IMR-90 (cell line): ENCODE measurements around the gene GRB2. TPM values are rescaled to one million over a fixed set of nuclear protein-coding genes. Genes with fewer than 3 reads are reported as not detected.

ENCODE experiments used
- ATAC-seq: fragments of 200-7000 bp; cut with Tn5 transposase; 2 replicates; pipeline ENCODE4 v1.9.1; 2020; ENCODE audit warnings: low read depth, mild to moderate bottlenecking, moderate library complexity
- BruUV-seq: library from RNA; stranded (reverse); fragments of 400-500 nt; replicated peaks from 2 replicates; lab custom pipeline; 2021; lab: Mats Ljungman, UMichigan
- CTCF ChIA-PET: fragments of 300-600 bp; formaldehyde crosslinking; extraction: SDS; loops from one replicate; lab custom pipeline; 2021; ENCODE audit warnings: antibody characterized with exemption; lab: Yijun Ruan, JAX
- POLR2A ChIA-PET: fragments of 300-600 bp; sonication (Branson Sonifier 250); formaldehyde crosslinking; loops from one replicate; lab custom pipeline; 2022; ENCODE audit warnings: antibody characterized with exemption; ENCODE audit not compliant: unreplicated experiment; lab: Charles Lee
- DNase-seq: peaks from one replicate; pipeline ENCODE4 v3.0.0; 2013
- H2AFZ ChIP-seq: replicated peaks from 2 replicates; pipeline ENCODE3; 2013; ENCODE audit warnings: low read length, mild to moderate bottlenecking; ENCODE audit not compliant: poor library complexity
- H2AK5ac ChIP-seq: 2 replicates; pipeline ENCODE4 v1.6.1; 2013; ENCODE audit warnings: low read depth, low read length, inconsistent platforms
- H2AK9ac ChIP-seq: replicated peaks from 2 replicates; pipeline ENCODE3; 2013; ENCODE audit warnings: mild to moderate bottlenecking, low read depth, low read length, moderate library complexity; ENCODE audit not compliant: poor library complexity
- H2BK120ac ChIP-seq: 2 replicates; pipeline ENCODE4 v1.6.1; 2013; ENCODE audit warnings: low read depth, low read length, inconsistent platforms
- H2BK15ac ChIP-seq: 3 replicates; pipeline ENCODE4 v1.6.1; 2013; ENCODE audit warnings: low read depth, low read length, inconsistent platforms
- H2BK20ac ChIP-seq: 2 replicates; pipeline ENCODE4 v1.6.1; 2013; ENCODE audit warnings: low read depth, mild to moderate bottlenecking, inconsistent platforms, low read length, moderate library complexity
- H2BK5ac ChIP-seq: 2 replicates; pipeline ENCODE4 v1.6.1; 2013; ENCODE audit warnings: mild to moderate bottlenecking, low read depth, low read length, inconsistent platforms; ENCODE audit not compliant: poor library complexity, severe bottlenecking
- H3K14ac ChIP-seq: replicated peaks from 2 replicates; pipeline ENCODE4 v1.6.1; 2013; ENCODE audit warnings: low read depth, low read length, inconsistent platforms
- H3K18ac ChIP-seq: 2 replicates; pipeline ENCODE4 v1.6.1; 2013; ENCODE audit warnings: low read depth, low read length, control low read depth
- H3K23ac ChIP-seq: 2 replicates; pipeline ENCODE4 v1.6.1; 2013; ENCODE audit warnings: low read depth, low read length, inconsistent platforms
- H3K27ac ChIP-seq: 2 replicates; pipeline ENCODE4 v1.5.1; 2013; ENCODE audit warnings: mild to moderate bottlenecking, control low read depth, low read length; ENCODE audit not compliant: insufficient read depth
- H3K27me3 ChIP-seq: 2 replicates; pipeline ENCODE4 v1.6.1; 2013; ENCODE audit warnings: low read length; ENCODE audit not compliant: control insufficient read depth, insufficient read depth
- H3K36me3 ChIP-seq: 2 replicates; pipeline ENCODE4 v1.6.1; 2013; ENCODE audit warnings: low read length, mixed read lengths; ENCODE audit not compliant: control insufficient read depth, insufficient read depth
- H3K4ac ChIP-seq: 2 replicates; pipeline ENCODE4 v1.6.1; 2013; ENCODE audit warnings: low read depth, low read length, inconsistent platforms
- H3K4me1 ChIP-seq: 2 replicates; pipeline ENCODE4 v1.6.1; 2013; ENCODE audit warnings: low read length, mixed read lengths; ENCODE audit not compliant: control insufficient read depth, insufficient read depth
- H3K4me2 ChIP-seq: 2 replicates; pipeline ENCODE4 v1.6.1; 2013; ENCODE audit warnings: low read depth, mild to moderate bottlenecking, control low read depth, low read length, moderate library complexity
- H3K4me3 ChIP-seq: 2 replicates; pipeline ENCODE4 v1.5.1; 2013; ENCODE audit warnings: low read depth, mild to moderate bottlenecking, control low read depth, low read length, moderate library complexity; ENCODE audit not compliant: insufficient read depth
- H3K56ac ChIP-seq: 2 replicates; pipeline ENCODE4 v1.6.1; 2013; ENCODE audit warnings: low read length, inconsistent platforms; ENCODE audit not compliant: insufficient read depth; ENCODE audit errors: extremely low read depth
- H3K79me1 ChIP-seq, 2 experiments: 2 replicates each; pipeline ENCODE4 v1.6.1; 2013; ENCODE audit warnings: low read length in 2 of 2, inconsistent platforms in 1 of 2, low read depth in 1 of 2
- H3K9ac ChIP-seq: 2 replicates; pipeline ENCODE4 v1.6.1; 2013; ENCODE audit warnings: low read depth, low read length, control low read depth
- H3K9me1 ChIP-seq: 2 replicates; pipeline ENCODE4 v1.6.1; 2013; ENCODE audit warnings: low read length, inconsistent platforms; ENCODE audit not compliant: insufficient read depth
- H3K9me3 ChIP-seq: 2 replicates; pipeline ENCODE4 v1.6.1; 2013; ENCODE audit warnings: low read length; ENCODE audit not compliant: control insufficient read depth, insufficient read depth
- H4K20me1 ChIP-seq: 2 replicates; pipeline ENCODE4 v1.6.1; 2013; ENCODE audit warnings: low read length, inconsistent platforms; ENCODE audit not compliant: insufficient read depth
- H4K5ac ChIP-seq: 2 replicates; pipeline ENCODE4 v1.6.1; 2013; ENCODE audit warnings: mild to moderate bottlenecking, low read depth, low read length, control low read depth
- H4K8ac ChIP-seq, 2 experiments: 2 replicates each; pipeline ENCODE4 v1.6.1; 2013; ENCODE audit warnings: low read depth in 2 of 2, low read length in 2 of 2, control low read depth in 1 of 2, inconsistent platforms in 1 of 2
- H4K91ac ChIP-seq: 2 replicates; pipeline ENCODE4 v1.6.1; 2013; ENCODE audit warnings: low read depth, low read length, inconsistent platforms; ENCODE audit not compliant: insufficient read depth
- CEBPB ChIP-seq: IDR thresholded peaks from 2 replicates; pipeline ENCODE4 v1.6.1; 2012; ENCODE audit warnings: low read depth, low read length, improper control_type of control experiment
- CTCF ChIP-seq: conservative IDR thresholded peaks from 2 replicates; pipeline ENCODE4 v1.5.1; 2012; ENCODE audit warnings: mild to moderate bottlenecking, low read depth, low read length, improper control_type of control experiment
- MAFK ChIP-seq: IDR thresholded peaks from 2 replicates; pipeline ENCODE4 v1.6.1; 2012; ENCODE audit warnings: low read depth, low read length, improper control_type of control experiment
- MAZ ChIP-seq: IDR thresholded peaks from 2 replicates; pipeline ENCODE4 v1.6.1; 2012; ENCODE audit warnings: low read depth, mild to moderate bottlenecking, low read length, improper control_type of control experiment, moderate library complexity, borderline replicate concordance
- MXI1 ChIP-seq: IDR thresholded peaks from 2 replicates; pipeline ENCODE4 v1.6.1; 2012; ENCODE audit warnings: low read depth, mild to moderate bottlenecking, low read length, moderate library complexity, borderline replicate concordance
- POLR2A ChIP-seq: IDR thresholded peaks from 2 replicates; pipeline ENCODE4 v1.6.1; 2012; ENCODE audit warnings: mild to moderate bottlenecking, low read depth, low read length
- RFX5 ChIP-seq: IDR thresholded peaks from 2 replicates; pipeline ENCODE4 v1.8.0; 2012; ENCODE audit warnings: low read depth, mild to moderate bottlenecking, low read length, moderate library complexity
- USF2 ChIP-seq: fragments of 150-350 bp; IDR thresholded peaks from 2 replicates; pipeline ENCODE4 v1.6.1; 2017; ENCODE audit warnings: mild to moderate bottlenecking, antibody characterized with exemption, low read length, low read depth
- WGBS, 2 experiments: methylation state at CpG; one replicate each; pipeline versions ENCODE4 v1.1.5 to v1.1.7; 2013; ENCODE audit warnings: missing lambda C conversion rate in 2 of 2; ENCODE audit not compliant: insufficient read length in 1 of 2; ENCODE audit errors: extremely low coverage in 2 of 2; 5-methylcytosine and 5-hydroxymethylcytosine counted together
- dilution Hi-C: fragments of 300-500 bp; cut with HindIII; formaldehyde crosslinking; loops from one replicate; pipeline ENCODE4 v1.14.3; 2018; ENCODE audit warnings: low sequenced_read_pairs; ENCODE audit not compliant: unreplicated experiment
- in situ Hi-C: fragments of 300-500 bp; cut with MboI; formaldehyde crosslinking; loops from 3 replicates; pipeline ENCODE4 v1.14.3; 2019; ENCODE audit warnings: low sequenced_read_pairs, inconsistent platforms, mixed read lengths
- intact Hi-C: fragments of 100-400 bp; cut with micrococcal nuclease; formaldehyde crosslinking; loops from 2 replicates; pipeline ENCODE4 v1.10.0; 2022
- polyA plus RNA-seq, 3 experiments: library from polyadenylated mRNA; depleted of rRNA; stranded (reverse); fragments of >200 nt; gene quantifications; 2 replicates each; pipeline ENCODE4 v1.2.3, GENCODE V29; 2012; ENCODE audit warnings: low replicate concordance in 1 of 3
- total RNA-seq: library from RNA; depleted of rRNA; stranded (reverse); fragments of >200 nt; gene quantifications from 2 replicates; pipeline ENCODE4 v1.2.3, GENCODE V29; 2012

The GRB2 gene
- total and polyA plus RNA-seq, 2 of the 4 experiments (the other 2 are of a cell fraction): 49.3 to 62.1 TPM

GRCh38 chr17:75445296-75445695 is 39.8 kb upstream of the GRB2 start:
- no peak for DNase-seq
- Histone ChIP-seq H4K5ac (peak overlapping the region; percentile 50; the same call in 1 of the 2 replicates), H3K18ac (no peak overlapping the region), H3K4me2 (no peak overlapping the region), H4K8ac (peak overlapping the region in 1 of 2 experiments; percentile 58; a peak in 1 of 4 replicates), H3K4ac (peak overlapping the region; percentile 72), H3K14ac (no peak overlapping the region), H3K79me1 (no peaks in the 10 kb centered on the region), H2BK120ac (peak overlapping the region; percentile 59; the same call in 1 of the 2 replicates), H3K9ac (no peak overlapping the region), H3K23ac (no peak overlapping the region), H2BK15ac (peak overlapping the region; percentile 84; the same call in 2 of the 3 replicates), H3K4me1 (peaks cover 5% of the 10 kb centered on the region), H4K91ac (peak overlapping the region; percentile 47), H3K27ac (no peak overlapping the region), H3K9me1 (peaks cover 4% of the 10 kb centered on the region; the same call in 1 of the 2 replicates), H3K9me3 (no peaks in the 10 kb centered on the region), H2AK5ac (peak overlapping the region; percentile 76; the same call in 1 of the 2 replicates), H3K4me3 (no peak overlapping the region), H2AFZ (peak overlapping the region; percentile 47), H3K56ac (no peak overlapping the region), H3K27me3 (no peaks in the 10 kb centered on the region), H3K36me3 (no peaks in the 10 kb centered on the region), H2AK9ac (no peak overlapping the region), H2BK5ac (no peak overlapping the region), H2BK20ac (peak overlapping the region; percentile 85; the same call in 1 of the 2 replicates), H4K20me1 (no peaks in the 10 kb centered on the region)
- dilution Hi-C loops (no loop called here), in situ Hi-C loops (no loop called here), intact Hi-C loops (no loop called here)
- 100% methylated on average over 1 of the region's 3 CpGs; no CpG with 5 or more reads in 1 of the 2 experiments for WGBS, 2 experiments
- ChIA-PET CTCF (no interaction called here), POLR2A (no interaction called here)
- no peak for ATAC-seq
- BruUV-seq: no TSS peak
- no peak for TF ChIP-seq POLR2A
- TF ChIP-seq CTCF: no peak
- no peak for TF ChIP-seq CEBPB
- no peak for TF ChIP-seq MAFK
- no peak for TF ChIP-seq RFX5
- TF ChIP-seq MAZ: no peak
- no peak for TF ChIP-seq USF2
- no peak for TF ChIP-seq MXI1
